Peyer's patch (tissue), 4 donors: ENCODE data around the gene ATXN1. TPM values are rescaled to one million over a fixed set of nuclear protein-coding genes. Genes with fewer than 3 reads are reported as not detected.

Source experiments
- DNase-seq, 3 donors: peaks; one replicate each; pipeline ENCODE4 v3.0.0-alpha.2; 2017 to 2019
- H3K27ac ChIP-seq, 4 donors: fragments of 200-600 bp; sonication (generic); one replicate each; pipeline ENCODE4 v1.5.1; 2016 to 2019
- H3K27me3 ChIP-seq, 2 donors: fragments of 200-600 bp; sonication (generic); one replicate each; pipeline ENCODE4 v1.5.1; 2019
- H3K36me3 ChIP-seq, 3 donors: fragments of 200-600 bp; sonication (generic); one replicate each; pipeline ENCODE4 v1.5.1; 2016 to 2019
- H3K4me1 ChIP-seq, 4 donors: fragments of 200-600 bp; sonication (generic); one replicate each; pipeline ENCODE4 v1.5.1; 2016 to 2019
- H3K4me3 ChIP-seq, 4 donors: fragments of 200-600 bp; sonication (generic); 1 replicate in 3 of 4; 2 replicates in 1 of 4; pipeline ENCODE4 v1.5.1; 2016 to 2019; ENCODE audit warnings: mild to moderate bottlenecking in 1 of 4
- H3K9me3 ChIP-seq, 4 donors: fragments of 200-600 bp; sonication (generic); one replicate each; pipeline ENCODE4 v1.5.1; 2016 to 2019; ENCODE audit warnings: mild to moderate bottlenecking in 1 of 4
- POLR2A ChIP-seq, 2 donors: fragments of 450-650 bp; IDR thresholded peaks; one replicate each; pipeline ENCODE4 v1.5.1; 2017; ENCODE audit warnings: antibody characterized with exemption in 2 of 2, mild to moderate bottlenecking in 2 of 2, moderate library complexity in 2 of 2
- total RNA-seq, 4 donors: library from RNA; depleted of rRNA; stranded (reverse); fragments of >200 nt; gene quantifications; one replicate each; pipeline ENCODE4 v1.1.0, GENCODE V29; 2016
- TF ChIP-seq, protein P1 (sequence below), 6 experiments: fragments of 450-650 bp in 4 of 6; fragments of 200-600 bp in 2 of 6; sonication (generic) in 1 of 6; IDR thresholded peaks; one replicate each; pipeline ENCODE4 v1.5.1; 2017 to 2019; ENCODE audit warnings: antibody characterized with exemption in 6 of 6, mild to moderate bottlenecking in 3 of 6, moderate library complexity in 1 of 6

The ATXN1 gene
- total RNA-seq, 4 donors from 2014 or later = 34.7 to 48.5 (median 43.1) TPM

- no peak for DNase-seq
- H3K4me3 ChIP-seq = no peak overlapping the region
- no peaks in the 10 kb centered on the region for H3K4me1 ChIP-seq
- H3K9me3 ChIP-seq = no peaks in the 10 kb centered on the region
- H3K27ac ChIP-seq = no peak overlapping the region
- no peaks in the 10 kb centered on the region for H3K27me3 ChIP-seq
- TF ChIP-seq POLR2A (IDR thresholded peaks at IDR 0.05) = no peak
- TF ChIP-seq, protein P1, sequence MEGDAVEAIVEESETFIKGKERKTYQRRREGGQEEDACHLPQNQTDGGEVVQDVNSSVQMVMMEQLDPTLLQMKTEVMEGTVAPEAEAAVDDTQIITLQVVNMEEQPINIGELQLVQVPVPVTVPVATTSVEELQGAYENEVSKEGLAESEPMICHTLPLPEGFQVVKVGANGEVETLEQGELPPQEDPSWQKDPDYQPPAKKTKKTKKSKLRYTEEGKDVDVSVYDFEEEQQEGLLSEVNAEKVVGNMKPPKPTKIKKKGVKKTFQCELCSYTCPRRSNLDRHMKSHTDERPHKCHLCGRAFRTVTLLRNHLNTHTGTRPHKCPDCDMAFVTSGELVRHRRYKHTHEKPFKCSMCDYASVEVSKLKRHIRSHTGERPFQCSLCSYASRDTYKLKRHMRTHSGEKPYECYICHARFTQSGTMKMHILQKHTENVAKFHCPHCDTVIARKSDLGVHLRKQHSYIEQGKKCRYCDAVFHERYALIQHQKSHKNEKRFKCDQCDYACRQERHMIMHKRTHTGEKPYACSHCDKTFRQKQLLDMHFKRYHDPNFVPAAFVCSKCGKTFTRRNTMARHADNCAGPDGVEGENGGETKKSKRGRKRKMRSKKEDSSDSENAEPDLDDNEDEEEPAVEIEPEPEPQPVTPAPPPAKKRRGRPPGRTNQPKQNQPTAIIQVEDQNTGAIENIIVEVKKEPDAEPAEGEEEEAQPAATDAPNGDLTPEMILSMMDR (IDR thresholded peaks at IDR 0.05) = no peak
- no peaks in the 10 kb centered on the region for H3K36me3 ChIP-seq
Measured at GRCh38 chr6:16251706-16252105, 509.6 kb downstream of the ATXN1 start.

DNA sequence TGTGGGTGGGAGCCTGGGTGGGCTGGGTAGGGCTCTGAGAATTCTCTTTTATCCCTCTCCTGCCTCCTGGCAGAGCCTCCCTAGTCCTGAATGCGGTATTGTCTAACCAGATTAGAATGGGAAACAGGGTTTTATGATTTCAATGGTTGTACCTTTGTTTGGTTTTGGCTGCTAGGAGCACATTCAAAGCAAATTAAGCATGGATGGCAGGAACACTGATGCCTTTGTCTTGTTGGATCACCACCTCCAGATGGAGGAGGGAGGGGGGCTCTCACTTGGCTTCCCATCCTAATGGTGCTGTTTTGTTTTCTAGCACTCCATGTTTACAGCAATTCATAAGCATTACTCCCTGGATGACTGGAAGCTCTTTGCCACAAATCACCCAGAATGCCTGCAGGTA lies 511.3 kb downstream of the ATXN1 start:
- Histone ChIP-seq H3K36me3 (no peaks in the 10 kb centered on the region), H3K4me1 (no peaks in the 10 kb centered on the region), H3K27me3 (no peaks in the 10 kb centered on the region), H3K27ac (no peak overlapping the region), H3K9me3 (no peaks in the 10 kb centered on the region), H3K4me3 (no peak overlapping the region)
- TF ChIP-seq POLR2A (IDR thresholded peaks at IDR 0.05) = no peak
- TF ChIP-seq, protein P1 (IDR thresholded peaks at IDR 0.05) = no peak
- DNase-seq = no peak
